Natural killer cell (primary cell): ENCODE results near the gene CDHR3. TPM values are rescaled to one million over a fixed set of nuclear protein-coding genes. Genes with fewer than 3 reads are reported as not detected.

Experiments used
- ATAC-seq, 3 donors: fragments of 150-1000 bp in 2 of 3; fragments of 200-7000 bp in 1 of 3; cut with Tn5 transposase; 1 replicate in 1 of 3; 2 replicates in 2 of 3; pipeline ENCODE4 v1.10.0; 2021; ENCODE audit warnings: mild to moderate bottlenecking in 2 of 3, moderate library complexity in 2 of 3
- DNase-seq, 2 donors: peaks; one replicate each; pipeline versions ENCODE4 v3.0.0 to v3.0.0-alpha.2; 2013 to 2021; ENCODE audit warnings: mixed read lengths in 1 of 2
- H3K27ac ChIP-seq: one replicate; pipeline ENCODE4 v1.5.1; 2013; ENCODE audit warnings: mild to moderate bottlenecking, low read length
- H3K27me3 ChIP-seq: one replicate; pipeline ENCODE4 v1.6.1; 2013; ENCODE audit warnings: low read length; ENCODE audit not compliant: control insufficient read depth, insufficient read depth
- H3K36me3 ChIP-seq: one replicate; pipeline ENCODE4 v1.6.1; 2013; ENCODE audit warnings: low read length; ENCODE audit not compliant: control insufficient read depth, insufficient read depth
- H3K4me1 ChIP-seq: one replicate; pipeline ENCODE4 v1.6.1; 2013; ENCODE audit warnings: low read length; ENCODE audit not compliant: control insufficient read depth, insufficient read depth
- H3K4me3 ChIP-seq: one replicate; pipeline ENCODE4 v1.5.1; 2013; ENCODE audit warnings: low read length
- H3K9me3 ChIP-seq: one replicate; pipeline ENCODE4 v1.6.1; 2013; ENCODE audit warnings: low read length; ENCODE audit not compliant: control insufficient read depth, insufficient read depth
- H3K27ac Mint-ChIP-seq, 2 donors: one replicate each; pipeline ENCODE4 v1.8.0; 2022; ENCODE audit warnings: mild to moderate bottlenecking in 2 of 2, mixed read lengths in 2 of 2, moderate library complexity in 1 of 2
- H3K27me3 Mint-ChIP-seq, 2 donors: one replicate each; pipeline ENCODE4 v1.8.0; 2022; ENCODE audit warnings: low read depth in 2 of 2, mixed read lengths in 2 of 2
- H3K36me3 Mint-ChIP-seq: one replicate; pipeline ENCODE4 v1.8.0; 2022; ENCODE audit warnings: mixed read lengths
- H3K4me1 Mint-ChIP-seq, 2 donors: one replicate each; pipeline ENCODE4 v1.8.0; 2022; ENCODE audit warnings: mixed read lengths in 2 of 2
- H3K4me3 Mint-ChIP-seq: one replicate; pipeline ENCODE4 v1.8.0; 2022; ENCODE audit warnings: mild to moderate bottlenecking, moderate library complexity, mixed read lengths
- H3K9me3 Mint-ChIP-seq, 2 donors: one replicate each; pipeline ENCODE4 v1.8.0; 2022; ENCODE audit warnings: mixed read lengths in 2 of 2
- CTCF ChIP-seq: fragments of 200-600 bp; IDR thresholded peaks from one replicate; pipeline ENCODE4 v1.8.0; 2022; ENCODE audit warnings: antibody characterized with exemption
- WGBS: methylation state at CpG from one replicate; pipeline ENCODE4 v1.1.7; 2013; ENCODE audit warnings: missing lambda C conversion rate; ENCODE audit not compliant: insufficient coverage; 5-methylcytosine and 5-hydroxymethylcytosine counted together
- intact Hi-C: fragments of 100-400 bp; cut with micrococcal nuclease; formaldehyde crosslinking; loops from one replicate; pipeline ENCODE4 v1.14.2; 2022
- total RNA-seq, 4 donors: library from RNA; stranded (reverse); fragments of 120-200 nt in 1 of 4; gene quantifications; one replicate each; pipeline versions ENCODE4 v1.2.3 to v1.2.4, GENCODE V29; 2013 to 2022

The CDHR3 gene, protein sequence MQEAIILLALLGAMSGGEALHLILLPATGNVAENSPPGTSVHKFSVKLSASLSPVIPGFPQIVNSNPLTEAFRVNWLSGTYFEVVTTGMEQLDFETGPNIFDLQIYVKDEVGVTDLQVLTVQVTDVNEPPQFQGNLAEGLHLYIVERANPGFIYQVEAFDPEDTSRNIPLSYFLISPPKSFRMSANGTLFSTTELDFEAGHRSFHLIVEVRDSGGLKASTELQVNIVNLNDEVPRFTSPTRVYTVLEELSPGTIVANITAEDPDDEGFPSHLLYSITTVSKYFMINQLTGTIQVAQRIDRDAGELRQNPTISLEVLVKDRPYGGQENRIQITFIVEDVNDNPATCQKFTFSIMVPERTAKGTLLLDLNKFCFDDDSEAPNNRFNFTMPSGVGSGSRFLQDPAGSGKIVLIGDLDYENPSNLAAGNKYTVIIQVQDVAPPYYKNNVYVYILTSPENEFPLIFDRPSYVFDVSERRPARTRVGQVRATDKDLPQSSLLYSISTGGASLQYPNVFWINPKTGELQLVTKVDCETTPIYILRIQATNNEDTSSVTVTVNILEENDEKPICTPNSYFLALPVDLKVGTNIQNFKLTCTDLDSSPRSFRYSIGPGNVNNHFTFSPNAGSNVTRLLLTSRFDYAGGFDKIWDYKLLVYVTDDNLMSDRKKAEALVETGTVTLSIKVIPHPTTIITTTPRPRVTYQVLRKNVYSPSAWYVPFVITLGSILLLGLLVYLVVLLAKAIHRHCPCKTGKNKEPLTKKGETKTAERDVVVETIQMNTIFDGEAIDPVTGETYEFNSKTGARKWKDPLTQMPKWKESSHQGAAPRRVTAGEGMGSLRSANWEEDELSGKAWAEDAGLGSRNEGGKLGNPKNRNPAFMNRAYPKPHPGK
- total RNA-seq: 10 to 100 TPM in 2 of 3 donors, 1 to 10 TPM in 1; 9.2 to 12.4 (median 10.2) TPM
- 15.6 TPM for total RNA-seq (2013)

- H3K27me3 Mint-ChIP-seq: peaks cover 5 to 10% of the 10 kb centered on the region in 2 donors
- no peaks in the 10 kb centered on the region for H3K36me3 Mint-ChIP-seq
- no peak within 1 kb of the TSS for H3K27ac ChIP-seq
- DNase-seq (no peak), ATAC-seq (no peak)
- H3K36me3 ChIP-seq: no peaks in the 10 kb centered on the region
- TF ChIP-seq CTCF: no peak
- H3K27ac Mint-ChIP-seq: no peak within 1 kb of the TSS
- 95% methylated on average over 4 of the region's 4 CpGs for WGBS
- no peaks in the 10 kb centered on the region for H3K9me3 Mint-ChIP-seq
- no peaks in the 10 kb centered on the region for H3K4me1 Mint-ChIP-seq
- H3K9me3 ChIP-seq: no peaks in the 10 kb centered on the region
- no peaks in the 10 kb centered on the region for H3K27me3 ChIP-seq
- no peak within 1 kb of the TSS for H3K4me3 Mint-ChIP-seq
- no peaks in the 10 kb centered on the region for H3K4me1 ChIP-seq
- no peak within 1 kb of the TSS for H3K4me3 ChIP-seq
- intact Hi-C loops: no loop called here
Measured at GRCh38 chr7:105963038-105963667, at the start of gene CDHR3. TSS of gene CDHR3 (plus strand) at chr7:105963264. CDS start at chr7:105963319, 55 bp downstream.

GRCh38 chr7:105913947-105914346, 49.1 kb upstream of the CDHR3 start:
- peaks cover 4% of the 10 kb centered on the region for H3K9me3 ChIP-seq
- no peaks in the 10 kb centered on the region for H3K27me3 ChIP-seq
- DNase-seq (no peak), ATAC-seq (no peak)
- Mint-ChIP-seq H3K36me3 (peaks cover 29% of the 10 kb centered on the region), H3K27ac (no peak overlapping the region), H3K4me3 (no peak overlapping the region), H3K4me1 (peaks cover 0 to 6% of the 10 kb centered on the region in 2 donors), H3K9me3 (peaks cover 0 to 2% of the 10 kb centered on the region in 2 donors), H3K27me3 (no peaks in the 10 kb centered on the region)
- H3K27ac ChIP-seq: no peak overlapping the region
- H3K4me1 ChIP-seq: no peaks in the 10 kb centered on the region
- no peak for TF ChIP-seq CTCF
- H3K4me3 ChIP-seq: no peak overlapping the region
- 92% methylated on average over 2 of the region's 3 CpGs for WGBS
- intact Hi-C loops: no loop called here
- peaks cover 8% of the 10 kb centered on the region for H3K36me3 ChIP-seq

DNA sequence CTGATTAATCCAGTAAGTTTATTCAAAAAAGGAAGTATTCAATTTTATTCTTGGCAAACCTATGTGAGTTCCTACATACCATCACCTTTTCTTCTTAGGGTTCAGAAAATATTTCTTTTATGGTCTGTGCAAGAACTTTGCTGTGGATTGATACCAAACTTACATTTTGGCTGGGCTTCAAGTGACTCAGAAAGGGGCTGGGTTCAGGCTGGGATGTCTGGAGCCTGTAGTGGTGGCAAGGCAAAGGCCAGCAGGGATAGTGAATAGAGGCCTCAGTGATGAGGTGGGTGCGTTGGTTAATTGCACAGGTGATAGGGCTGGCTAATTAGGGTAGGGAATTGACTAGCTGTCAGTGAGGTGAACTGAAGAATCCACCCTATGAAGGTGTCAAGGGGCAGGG, 46.5 kb upstream of the CDHR3 start:
- no peaks in the 10 kb centered on the region for H3K9me3 Mint-ChIP-seq
- H3K4me3 Mint-ChIP-seq: no peak overlapping the region
- Histone ChIP-seq H3K4me1 (peaks cover 3% of the 10 kb centered on the region), H3K36me3 (peaks cover 2% of the 10 kb centered on the region), H3K4me3 (no peak overlapping the region), H3K27me3 (no peaks in the 10 kb centered on the region), H3K9me3 (no peaks in the 10 kb centered on the region), H3K27ac (no peak overlapping the region)
- ATAC-seq: no peak
- 91% methylated on average over 1 of the region's 1 CpG for WGBS
- intact Hi-C loops: no loop called here
- H3K4me1 Mint-ChIP-seq: peaks cover 5 to 17% of the 10 kb centered on the region in 2 donors
- no peak overlapping the region for H3K27ac Mint-ChIP-seq
- peaks cover 23% of the 10 kb centered on the region for H3K36me3 Mint-ChIP-seq
- no peak for DNase-seq
- TF ChIP-seq CTCF: no peak
- no peaks in the 10 kb centered on the region for H3K27me3 Mint-ChIP-seq
